ENCODE measurements around the gene E2F7.
A peak's percentile ranks its signal among the peaks of the same experiment; 100 is the strongest.

The E2F7 gene

GRCh38 chr12:77013091-77013490 is 52.3 kb downstream of the E2F7 start:
- no peak for DNase-seq

GRCh38 chr12:77010691-77011548 is 54.4 kb downstream of the E2F7 start:
- DNase-seq, result peak; percentile 42

GRCh38 chr12:77007476-77007875 is 57.9 kb downstream of the E2F7 start:
- DNase-seq, result no peak

GRCh38 chr12:77005611-77006098 is 59.7 kb downstream of the E2F7 start:
- DNase-seq, result no peak

- DNase-seq, result no peak
Measured at GRCh38 chr12:77003914-77004313, 61.5 kb downstream of the E2F7 start.

GRCh38 chr12:77003246-77003645 is 62.1 kb downstream of the E2F7 start:
- DNase-seq, result no peak

- DNase-seq, result no peak
Measured at GRCh38 chr12:77002382-77002781, 63.0 kb downstream of the E2F7 start.

DNA sequence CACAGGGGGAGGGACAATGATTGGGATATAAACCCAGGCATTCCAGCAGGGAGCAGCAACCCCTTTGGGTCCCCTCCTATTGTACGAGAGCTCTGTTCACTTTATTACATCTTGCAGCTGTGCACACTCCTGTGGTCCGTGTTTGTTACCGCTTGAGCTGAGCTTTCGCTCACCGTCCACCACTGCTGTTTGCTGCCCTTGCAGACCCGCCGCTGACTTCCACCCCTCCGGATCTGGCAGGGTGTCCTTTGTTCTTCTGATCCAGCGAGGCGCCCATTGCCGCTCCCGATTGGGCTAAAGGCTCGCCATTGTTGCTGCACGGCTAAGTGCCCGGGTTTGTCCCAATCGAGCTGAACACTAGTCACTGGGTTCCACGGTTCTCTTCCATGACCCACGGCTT is 64.1 kb downstream of the E2F7 start:
- DNase-seq, result no peak

DNA sequence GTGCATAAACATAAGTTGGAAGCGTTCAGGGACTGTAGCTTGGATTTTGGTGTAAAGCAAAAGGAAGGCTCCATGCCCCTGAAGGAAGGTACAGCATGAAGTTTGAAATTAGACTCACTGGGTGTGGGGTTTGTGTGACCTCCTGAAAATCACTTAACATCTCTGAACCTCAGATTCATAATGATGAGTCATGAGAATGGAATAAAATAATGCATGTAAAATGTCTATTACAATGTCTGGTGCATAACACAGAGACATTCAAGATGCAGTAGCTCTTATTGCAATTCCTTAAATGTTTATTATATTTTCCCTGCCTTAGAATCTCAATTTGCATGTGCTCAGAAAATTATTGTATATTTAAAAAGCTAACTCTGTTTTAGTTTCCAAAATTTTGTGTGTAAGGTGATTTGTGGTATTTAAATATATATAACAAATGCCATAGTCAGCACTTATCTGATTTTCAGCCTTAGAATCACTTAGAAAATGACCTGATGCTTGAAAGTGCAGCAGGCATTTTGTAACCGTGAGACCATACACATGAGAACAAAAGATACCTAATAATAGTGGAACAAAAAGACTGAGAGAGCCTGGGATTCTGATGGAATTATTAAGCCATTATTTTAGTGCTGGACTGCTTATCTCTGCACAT is 66.3 kb downstream of the E2F7 start:
- no peak for DNase-seq

- no peak for DNase-seq
Measured at GRCh38 chr12:76998386-76998785, 67.0 kb downstream of the E2F7 start.

- no peak for DNase-seq
Measured at GRCh38 chr12:76997011-76997780, 68.2 kb downstream of the E2F7 start.

GRCh38 chr12:76990716-76991115 is 74.7 kb downstream of the E2F7 start:
- DNase-seq, result no peak

DNA sequence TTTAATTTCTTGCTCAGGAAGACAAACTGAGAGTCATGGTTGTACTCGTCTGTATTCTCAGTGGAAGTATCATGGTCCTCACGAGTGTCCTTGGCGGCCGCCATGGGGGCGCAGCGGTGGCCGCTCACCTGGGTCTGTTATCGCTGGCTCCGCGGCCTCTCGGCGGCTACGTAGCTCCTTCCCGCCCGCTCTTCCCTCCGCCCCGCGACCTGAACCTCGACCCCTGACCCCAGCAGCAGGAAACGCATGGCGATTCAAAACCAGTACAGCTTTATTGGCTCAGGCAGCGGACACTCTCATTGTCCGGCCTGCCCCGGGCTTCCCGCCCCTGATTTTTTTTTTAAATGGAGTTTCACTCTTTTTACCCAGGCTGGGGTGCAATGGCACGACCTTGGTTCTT is 80.8 kb downstream of the E2F7 start:
- no peak for DNase-seq

DNA sequence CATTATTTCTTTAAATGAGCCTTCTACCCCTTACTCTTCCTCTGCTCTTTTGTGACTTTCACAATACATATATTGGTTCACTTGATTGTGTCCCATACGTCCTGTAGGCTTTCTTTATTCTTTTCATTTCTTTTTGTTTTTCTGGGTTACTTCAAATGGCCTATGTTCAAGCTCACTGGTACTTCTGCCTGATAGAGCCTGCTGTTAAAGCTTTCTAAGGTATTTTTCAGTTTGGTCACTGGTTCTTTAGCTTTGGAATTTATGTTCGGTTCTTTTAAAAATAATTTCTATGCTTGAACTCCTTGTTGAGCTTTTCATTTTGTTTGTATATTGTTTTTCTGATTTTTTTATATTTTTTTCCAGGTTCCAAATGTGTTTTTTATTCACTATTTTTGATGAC is 81.9 kb downstream of the E2F7 start:
- DNase-seq, result no peak

- no peak for DNase-seq
Measured at GRCh38 chr12:76980196-76980595, 85.2 kb downstream of the E2F7 start.

DNA sequence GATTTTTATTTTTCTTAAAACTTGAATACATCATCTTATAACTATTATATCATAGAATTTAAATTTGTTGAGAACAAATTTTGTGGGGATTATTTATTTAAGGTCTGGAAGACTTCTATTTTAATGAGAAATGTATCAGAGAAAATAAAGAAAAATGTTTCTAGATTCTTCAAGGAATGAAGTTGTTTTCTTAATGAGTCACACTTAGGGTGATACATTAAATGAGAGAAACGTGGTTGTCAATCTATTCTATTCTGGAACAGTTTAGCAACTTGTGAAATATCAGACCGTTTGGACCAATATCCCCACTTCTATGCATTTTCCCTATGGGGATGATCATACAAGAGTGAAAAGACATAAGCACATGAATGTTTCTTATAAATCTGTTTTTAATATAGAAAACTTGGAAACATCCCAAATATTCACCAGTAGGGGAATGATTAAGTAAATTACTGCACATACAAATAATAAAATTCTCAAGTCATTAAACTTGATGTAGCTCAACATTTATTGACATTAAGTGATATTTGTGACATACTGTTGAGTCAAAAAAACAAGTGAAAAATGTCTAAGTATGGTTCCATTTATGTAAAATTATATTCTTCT is 88.5 kb downstream of the E2F7 start:
- DNase-seq, result no peak

All from right kidney (tissue), 1 donor.